Stimulated activated naive CD8-positive, alpha-beta T cell treated with anti-CD3 and anti-CD28 coated beads, Interleukin-15, Interleukin-2, amounts not matched to agents 100 U/mL and 50 U/mL, for 24 hours (primary cell): ENCODE data around the gene EOGT.

Experiments
- ATAC-seq: fragments of 150-1000 bp; cut with Tn5 transposase; one replicate; pipeline ENCODE4 v1.10.0; 2021
- DNase-seq: peaks from one replicate; pipeline ENCODE4 v3.0.0; 2021

The EOGT gene

GRCh38 chr3:69009559-69010410, 3.7 kb downstream of the EOGT start:
- ATAC-seq, result no peak

DNA sequence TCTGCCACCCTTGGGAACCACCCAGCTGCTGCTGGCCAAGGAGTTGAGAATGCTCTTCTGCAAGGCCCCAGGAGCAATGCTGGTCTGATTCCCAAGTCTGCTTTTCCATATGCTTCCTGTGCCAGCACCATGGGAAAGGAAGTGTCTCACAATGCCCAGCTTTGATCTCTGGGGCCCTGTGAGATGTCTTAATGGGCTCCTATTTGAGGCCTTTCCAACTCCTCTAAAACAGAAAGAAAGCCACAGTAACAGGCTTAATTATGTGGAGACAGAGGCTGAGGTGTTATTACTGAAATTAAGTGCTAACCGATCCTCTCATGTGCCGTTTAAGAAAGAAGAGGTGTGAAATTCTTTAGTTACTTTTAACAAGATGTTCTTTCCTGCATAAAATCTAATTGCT, 4.5 kb downstream of the EOGT start:
- no peak for DNase-seq
- ATAC-seq, result no peak

More at GRCh38 chr3:69009559-69010410, 3.7 kb downstream of the EOGT start:
- no peak for DNase-seq

DNA sequence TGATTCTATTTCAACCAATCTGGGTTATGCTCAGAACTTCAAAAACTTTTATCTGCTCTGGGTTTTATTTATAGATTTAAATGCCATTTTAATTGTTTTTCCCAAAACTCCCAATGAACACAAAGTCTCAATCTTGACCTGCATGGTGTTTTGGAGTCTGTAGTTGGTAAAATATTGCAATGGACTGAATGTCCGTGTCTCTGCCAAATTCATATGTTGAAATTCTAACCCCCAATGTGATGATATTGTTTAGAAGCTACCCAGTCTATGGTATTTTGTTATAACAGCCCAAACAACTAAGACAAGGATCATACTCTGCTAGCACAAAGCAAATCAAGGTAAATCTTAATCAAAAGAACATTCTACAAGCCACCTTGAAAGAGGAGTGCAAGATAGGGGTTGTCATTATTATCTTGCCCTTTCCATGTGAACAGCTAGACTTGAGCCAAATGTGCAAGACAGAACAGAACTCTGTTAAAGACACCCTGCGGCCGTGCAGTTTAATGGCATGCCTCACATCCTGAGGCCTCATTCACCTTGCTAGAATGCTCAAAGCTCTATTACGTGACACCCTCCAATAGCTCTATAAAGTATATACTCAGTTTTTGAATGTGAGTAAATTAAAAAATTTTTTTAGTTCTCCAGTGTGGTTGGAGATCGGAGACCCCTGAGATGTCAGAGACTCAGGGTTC, 7.5 kb downstream of the EOGT start:
- ATAC-seq (no peak), DNase-seq (no peak)

DNA sequence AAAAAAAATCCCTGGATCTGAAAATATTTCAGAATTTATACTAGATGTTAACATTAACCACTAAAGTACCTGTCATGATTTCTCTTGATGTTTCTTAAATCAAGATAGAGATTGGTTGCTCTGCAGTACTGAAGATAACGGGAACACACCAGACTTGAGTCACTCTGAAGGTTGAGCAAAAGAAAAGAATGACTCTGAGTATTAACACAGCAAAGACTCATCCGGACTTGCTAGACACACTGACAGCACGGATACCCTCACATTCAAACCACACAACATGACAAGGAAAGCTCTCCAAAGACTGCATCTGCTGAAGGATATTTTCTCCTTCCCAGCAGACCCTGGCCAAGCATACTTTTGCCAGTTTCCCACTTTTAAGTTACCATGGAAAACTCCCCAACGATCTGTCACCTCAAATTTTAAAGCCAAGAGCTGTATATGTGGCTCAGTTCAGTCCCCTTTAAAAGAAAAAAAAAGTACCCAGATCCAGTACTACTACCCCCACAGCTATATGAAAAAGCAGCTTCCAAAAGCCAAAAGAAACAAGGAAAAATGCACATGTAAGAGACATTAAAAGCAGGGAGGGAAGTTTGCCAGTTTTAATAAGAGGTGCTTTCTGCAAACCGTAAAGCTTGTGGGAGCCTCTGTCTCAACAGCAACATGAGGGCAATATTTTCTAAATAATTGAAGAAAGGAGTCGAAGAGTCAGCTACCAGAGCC, 8.3 kb downstream of the EOGT start:
- DNase-seq, result no peak
- ATAC-seq, result no peak

- DNase-seq (no peak), ATAC-seq (no peak)
These were observed 9.3 kb downstream of the EOGT start for GRCh38 chr3:69004138-69004537.

GRCh38 chr3:68999605-69000004, 13.9 kb downstream of the EOGT start:
- DNase-seq (no peak), ATAC-seq (no peak)

DNA sequence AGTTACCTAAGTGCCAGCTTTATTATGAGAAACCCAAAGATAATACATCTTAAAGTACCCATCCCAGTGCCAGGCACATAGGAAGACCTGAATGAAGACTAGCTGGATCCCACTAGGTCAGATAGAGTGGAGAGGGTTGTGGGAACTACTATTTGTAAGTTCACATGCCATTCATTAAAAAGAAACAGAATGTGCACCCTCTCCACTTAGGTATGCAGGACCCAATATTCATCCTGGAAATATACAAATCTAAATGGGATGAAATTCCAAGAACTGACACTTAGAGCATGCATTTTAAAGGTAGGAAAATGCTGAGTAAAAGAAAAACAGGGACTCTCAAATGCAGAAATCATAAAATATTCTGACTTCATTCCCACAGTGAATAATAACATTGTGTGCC, 14.3 kb downstream of the EOGT start:
- DNase-seq (no peak), ATAC-seq (no peak)

- ATAC-seq (peak; percentile 65), DNase-seq (no peak)
These were observed 15.6 kb downstream of the EOGT start for GRCh38 chr3:68997887-68998286.

GRCh38 chr3:68996356-68996995, 17.0 kb downstream of the EOGT start:
- ATAC-seq, result no peak

GRCh38 chr3:68988740-68989139, 24.7 kb downstream of the EOGT start:
- no peak for ATAC-seq
- no peak for DNase-seq

More at GRCh38 chr3:68996356-68996995, 17.0 kb downstream of the EOGT start:
- DNase-seq, result no peak

DNA sequence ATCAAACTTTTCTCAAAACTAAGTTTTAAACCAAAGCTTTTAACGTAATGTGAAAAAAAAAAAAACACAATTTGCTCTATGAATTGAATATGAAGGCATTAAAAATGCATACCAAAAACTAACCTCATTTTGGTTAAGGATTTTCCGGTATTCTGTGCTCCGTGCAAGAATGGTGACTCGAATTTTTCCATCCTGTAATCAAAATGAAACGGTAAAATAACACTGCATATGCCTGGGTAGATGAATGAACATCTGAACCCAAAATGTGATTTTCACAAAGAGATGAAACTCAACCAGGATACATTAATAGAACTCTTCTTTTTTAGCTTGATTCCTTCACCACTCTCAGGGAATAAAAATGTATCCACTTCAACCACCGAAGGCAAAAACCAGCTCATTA, 26.2 kb downstream of the EOGT start:
- ATAC-seq, result no peak
- no peak for DNase-seq

- no peak for ATAC-seq
- no peak for DNase-seq
These were observed 26.8 kb downstream of the EOGT start for GRCh38 chr3:68986496-68987208.

- no peak for DNase-seq
- no peak for ATAC-seq
These were observed 28.2 kb downstream of the EOGT start for GRCh38 chr3:68985146-68985790.

DNA sequence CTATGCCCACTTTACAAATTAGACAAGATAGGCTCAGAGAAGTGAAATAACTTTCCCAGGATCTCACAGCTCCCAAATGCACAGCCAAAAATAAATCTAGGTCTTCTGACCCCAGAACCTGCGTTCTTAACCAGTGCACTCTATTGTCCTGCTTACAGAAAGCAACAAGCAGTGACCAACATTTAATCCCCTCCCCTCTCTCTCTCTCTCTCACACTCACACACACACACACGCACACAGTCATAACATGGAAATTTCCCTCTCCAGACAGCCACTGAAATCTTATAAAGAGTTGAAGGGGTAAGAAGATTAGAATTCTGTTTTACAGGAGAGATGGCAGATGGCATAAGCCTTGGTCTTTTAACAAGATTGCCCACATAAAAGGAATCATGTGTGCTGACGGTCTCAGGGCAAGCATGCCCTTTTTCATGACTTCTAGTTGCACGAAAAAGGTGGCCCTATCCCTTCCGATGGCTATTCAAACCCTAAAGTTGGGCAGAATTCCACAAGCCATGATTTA, 29.4 kb downstream of the EOGT start:
- DNase-seq (no peak), ATAC-seq (no peak)

DNA sequence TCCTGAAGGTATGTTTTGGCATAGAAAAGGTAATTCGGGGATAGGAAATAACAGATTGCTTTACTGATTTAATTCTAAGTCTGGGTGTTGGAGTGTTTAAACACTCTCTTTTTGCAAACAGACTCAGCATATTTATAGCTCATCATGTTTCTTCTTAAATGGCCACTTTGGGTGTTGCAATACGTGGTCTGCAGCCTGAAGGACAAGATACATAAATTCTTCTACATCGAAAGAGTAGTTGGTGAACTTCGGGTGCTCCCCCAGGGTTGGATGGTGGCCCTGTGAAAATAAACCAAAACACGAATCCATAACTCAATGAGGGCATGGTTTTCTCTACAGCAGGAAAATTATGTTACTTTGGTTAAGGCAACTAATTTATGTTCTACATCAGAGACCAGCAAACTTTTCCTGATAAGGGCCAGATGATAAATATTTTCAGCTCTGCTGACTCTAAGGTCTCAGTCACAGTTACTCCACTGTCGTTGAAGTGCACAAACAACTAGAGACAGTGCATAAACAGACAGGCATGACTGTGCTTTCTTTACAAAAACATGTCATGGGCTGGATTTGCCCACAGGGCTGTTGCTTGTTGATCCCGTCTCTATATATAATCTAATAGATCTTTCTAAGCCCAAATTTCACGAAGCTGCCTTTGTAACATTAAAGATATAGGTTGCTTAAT, 35.9 kb downstream of the EOGT start:
- ATAC-seq (no peak), DNase-seq (no peak)

- ATAC-seq (no peak), DNase-seq (no peak)
These were observed 38.8 kb downstream of the EOGT start for GRCh38 chr3:68974711-68975110.

- DNase-seq (no peak), ATAC-seq (no peak)
These were observed 39.8 kb downstream of the EOGT start for GRCh38 chr3:68973639-68974038.

GRCh38 chr3:68972358-68972979, 41.0 kb downstream of the EOGT start:
- DNase-seq (peak; percentile 57), ATAC-seq (peak; percentile 68)

GRCh38 chr3:68964694-68965093, 48.8 kb downstream of the EOGT start:
- no peak for DNase-seq
- ATAC-seq, result no peak

- ATAC-seq (no peak), DNase-seq (no peak)
These were observed 49.6 kb downstream of the EOGT start for GRCh38 chr3:68963891-68964290.
